GM19238 (cell line): ENCODE data around the gene SRSF7.
"Not testable (repeated sequence)": the region's sequence is repeated elsewhere in the genome, so short reads cannot be mapped to it uniquely, and the experiment has no call there.

ENCODE experiments used
- DNase-seq: peaks from one replicate; pipeline ENCODE4 v3.0.0; 2011; ENCODE audit warnings: low spot score; ENCODE audit not compliant: insufficient read length

The SRSF7 gene

DNA sequence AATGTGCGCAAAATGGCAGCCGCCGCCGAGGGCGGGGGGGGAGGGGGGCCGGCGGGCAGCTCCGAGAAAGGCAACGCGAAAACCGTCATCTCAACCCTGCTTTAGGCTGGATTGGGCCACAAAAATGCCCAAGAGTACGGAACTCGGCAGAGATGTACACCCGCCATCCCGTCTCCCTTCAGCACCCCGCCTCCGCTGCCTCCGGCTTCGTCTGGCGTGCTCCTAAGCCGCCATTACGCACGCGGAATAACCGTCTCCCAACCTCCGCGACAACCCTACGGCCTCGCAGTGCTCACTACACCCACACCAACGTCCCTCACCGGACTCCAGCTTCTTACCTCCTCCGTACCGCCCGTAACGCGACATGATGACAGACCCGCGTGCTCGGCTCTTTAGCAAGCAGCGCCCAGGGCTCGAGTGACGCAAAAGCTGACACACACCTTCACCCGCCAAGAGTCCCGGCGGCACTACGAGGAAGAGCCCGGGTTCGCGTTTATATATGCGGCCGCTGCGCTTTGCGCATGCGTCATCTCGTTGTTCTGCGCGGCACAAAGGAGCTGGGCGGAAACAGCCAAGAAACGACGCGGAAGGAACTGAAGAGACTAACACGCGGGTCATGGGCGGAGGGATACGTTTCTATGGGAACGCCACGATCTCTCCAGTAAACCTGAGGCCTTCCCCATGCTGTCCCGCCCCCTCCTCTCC is at the start of gene SRSF7:
TSS of gene SRSF7 (minus strand) at position 471 of the 705 bp plus-strand sequence. CDS start at position 366, 105 bp downstream.
- DNase-seq, result peak; percentile 94

DNA sequence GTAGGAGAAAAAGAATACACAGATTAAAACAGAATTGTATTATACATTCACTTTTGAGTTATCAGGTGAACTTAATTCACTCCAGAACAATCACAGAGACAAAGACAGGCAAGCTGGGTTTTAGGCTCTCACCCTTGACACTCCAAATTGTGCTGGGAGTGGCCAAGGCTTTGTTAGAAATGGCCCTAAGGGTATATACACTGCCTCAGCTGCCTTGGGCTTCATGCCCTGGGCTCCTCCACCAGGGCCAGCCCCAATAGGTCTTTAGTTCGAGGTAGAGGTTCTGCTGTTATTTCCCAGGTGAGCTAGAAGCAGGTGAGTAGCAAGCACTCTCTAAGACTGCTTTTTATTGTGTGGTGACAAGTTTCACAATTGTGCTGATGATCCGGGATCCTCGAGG is 46.8 kb upstream of the SRSF7 start:
- no peak for DNase-seq

DNA sequence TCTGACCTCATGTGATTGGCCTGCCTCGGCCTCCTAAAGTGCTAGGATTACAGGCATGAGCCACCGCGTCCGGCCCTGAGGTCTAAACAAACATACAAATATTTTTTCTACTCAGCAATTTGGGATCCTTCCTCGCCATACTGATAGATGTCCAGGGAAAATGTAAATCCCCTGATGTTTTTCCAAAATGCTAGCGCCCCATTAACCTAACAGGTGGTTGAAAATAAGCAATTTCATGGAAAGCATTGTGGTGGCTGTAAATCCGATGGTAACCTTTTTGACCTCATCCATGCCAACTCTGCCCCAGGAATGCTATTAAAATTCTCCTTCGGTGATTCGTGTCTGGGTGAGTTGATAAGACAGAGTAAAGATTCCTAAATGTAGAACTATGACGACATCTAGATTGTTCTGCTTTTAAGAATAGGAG is 46.1 kb upstream of the SRSF7 start:
- DNase-seq, result no peak

GRCh38 chr2:38795016-38795415 is 43.9 kb upstream of the SRSF7 start:
- not testable (repeated sequence) for DNase-seq

- DNase-seq, result no peak
Observed at GRCh38 chr2:38794235-38794946, 43.2 kb upstream of the SRSF7 start.

- no peak for DNase-seq
Observed at GRCh38 chr2:38793511-38793910, 42.4 kb upstream of the SRSF7 start.

- DNase-seq, result no peak
Observed at GRCh38 chr2:38792751-38793150, 41.6 kb upstream of the SRSF7 start.

- not testable (repeated sequence) for DNase-seq
Observed at GRCh38 chr2:38792321-38792720, 41.2 kb upstream of the SRSF7 start.

DNA sequence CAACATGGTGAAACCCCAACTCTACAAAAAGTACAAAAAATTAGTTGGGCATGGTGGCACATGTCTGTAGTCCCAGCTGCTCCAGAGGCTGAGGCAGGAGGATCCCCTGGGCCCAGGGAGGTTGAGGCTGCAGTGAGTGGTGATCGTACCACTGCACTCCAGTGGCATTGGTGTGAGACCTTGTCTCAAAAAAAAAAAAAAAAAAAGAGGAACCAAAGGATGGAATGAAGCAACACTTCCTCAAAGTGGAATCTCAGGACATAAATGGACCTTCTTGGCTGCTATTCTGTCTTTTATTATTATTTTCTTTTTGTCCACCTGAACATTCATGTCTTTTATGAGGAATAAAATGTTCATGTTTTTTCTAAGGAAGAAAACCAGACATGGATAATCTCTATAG is 40.6 kb upstream of the SRSF7 start:
- no peak for DNase-seq

- no peak for DNase-seq
Observed at GRCh38 chr2:38789691-38790090, 38.5 kb upstream of the SRSF7 start.

DNA sequence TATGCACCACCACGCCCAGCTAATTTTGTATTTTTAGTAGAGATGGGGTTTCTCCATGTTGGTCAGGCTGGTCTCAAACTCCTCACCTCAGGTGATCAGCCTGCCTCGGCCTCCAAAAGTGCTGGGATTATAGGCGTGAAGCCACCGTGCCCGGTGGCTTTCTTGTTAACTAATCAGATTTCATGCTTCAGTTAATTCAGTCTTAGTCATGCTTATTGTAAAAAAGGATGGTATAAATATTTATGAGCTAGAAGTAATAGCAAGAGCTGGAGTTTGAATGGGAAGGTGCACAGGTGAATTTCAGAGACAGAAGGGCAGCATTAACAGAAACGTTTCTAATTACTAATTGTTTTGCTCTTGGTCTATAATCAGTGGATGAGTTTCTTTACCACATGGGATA is 37.1 kb upstream of the SRSF7 start:
- no peak for DNase-seq

DNA sequence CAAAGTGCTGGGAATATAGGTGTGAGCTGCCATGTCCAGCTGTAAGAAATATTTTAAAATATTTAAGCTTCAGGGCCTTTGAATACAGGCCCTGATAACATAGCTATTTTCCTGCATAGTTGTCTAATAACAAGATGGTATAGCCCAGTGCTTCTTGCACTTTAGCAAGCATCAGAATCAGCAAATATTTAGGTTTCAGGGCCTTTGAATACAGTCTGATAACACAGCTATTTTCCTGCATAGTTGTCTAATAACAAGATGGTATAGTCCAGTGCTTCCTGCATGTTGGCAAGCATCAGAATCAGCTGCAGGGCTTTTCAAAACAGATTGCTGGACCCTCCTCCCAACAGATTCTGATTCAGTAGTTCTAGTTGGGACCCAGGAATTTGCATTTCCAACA is 32.4 kb upstream of the SRSF7 start:
- DNase-seq, result no peak

GRCh38 chr2:38778687-38779082 is 27.5 kb upstream of the SRSF7 start:
- no peak for DNase-seq

GRCh38 chr2:38776531-38776930 is 25.4 kb upstream of the SRSF7 start:
- no peak for DNase-seq

- DNase-seq, result no peak
Observed at GRCh38 chr2:38775921-38776225, 24.7 kb upstream of the SRSF7 start.

GRCh38 chr2:38775097-38775920 is 24.1 kb upstream of the SRSF7 start:
- DNase-seq, result no peak

DNA sequence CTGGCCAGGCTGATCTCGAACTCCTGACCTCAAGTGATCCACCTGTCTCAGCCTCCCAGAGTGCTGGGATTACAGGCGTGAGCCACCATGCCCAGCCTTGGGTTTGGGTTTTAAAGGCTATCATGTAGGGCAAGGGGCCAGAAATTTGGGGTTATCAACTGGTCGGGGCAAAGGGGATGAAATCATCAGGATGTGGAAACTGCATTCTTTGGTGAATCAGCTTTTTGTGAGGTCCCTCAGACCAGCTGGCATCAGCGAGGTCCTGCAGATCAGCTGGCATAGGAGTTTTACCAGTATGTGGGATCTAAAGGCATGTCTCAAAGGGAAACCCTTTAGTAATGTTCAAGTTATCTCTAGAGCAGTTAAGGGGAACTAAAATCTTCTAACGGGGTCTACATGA is 20.5 kb upstream of the SRSF7 start:
- no peak for DNase-seq

GRCh38 chr2:38765551-38765950 is 14.4 kb upstream of the SRSF7 start:
- no peak for DNase-seq

DNA sequence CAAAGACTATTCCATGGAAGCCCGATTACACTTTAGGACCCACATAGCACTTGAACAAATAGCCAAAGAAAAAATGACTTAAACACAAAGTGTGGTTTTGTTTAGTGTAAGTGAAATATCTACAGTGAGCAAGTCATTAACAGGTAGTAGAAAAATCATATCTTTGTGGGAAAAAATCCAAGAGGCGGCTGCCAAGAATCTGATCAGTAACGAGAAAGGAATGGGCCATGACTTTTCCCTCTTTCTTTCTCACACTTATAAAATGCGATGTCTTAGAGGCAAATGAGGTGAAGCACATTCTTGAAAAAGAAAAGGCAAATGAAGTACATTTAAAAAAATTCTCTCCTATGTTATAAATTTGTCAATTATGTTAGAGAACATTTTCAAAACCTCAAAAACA is 14.0 kb upstream of the SRSF7 start:
- DNase-seq, result no peak

DNA sequence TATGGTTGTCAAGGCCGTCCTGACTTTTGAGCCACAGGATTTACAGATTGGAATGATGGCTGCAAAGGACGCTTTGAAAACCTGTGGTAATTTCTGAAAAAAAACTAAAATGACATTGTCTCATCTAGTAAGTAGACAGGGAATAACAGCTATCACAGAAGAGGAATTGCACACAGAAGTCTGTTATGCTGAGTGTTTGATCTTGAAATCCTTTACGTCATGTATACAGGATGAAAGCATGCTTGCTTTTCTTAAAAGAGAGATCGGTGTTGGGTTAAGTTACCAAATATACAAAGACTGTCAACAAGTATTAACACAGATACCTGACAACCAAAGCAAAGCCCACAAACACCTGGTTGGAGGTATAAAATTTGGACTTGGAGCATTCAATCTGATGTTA is 12.6 kb upstream of the SRSF7 start:
- DNase-seq, result no peak

DNA sequence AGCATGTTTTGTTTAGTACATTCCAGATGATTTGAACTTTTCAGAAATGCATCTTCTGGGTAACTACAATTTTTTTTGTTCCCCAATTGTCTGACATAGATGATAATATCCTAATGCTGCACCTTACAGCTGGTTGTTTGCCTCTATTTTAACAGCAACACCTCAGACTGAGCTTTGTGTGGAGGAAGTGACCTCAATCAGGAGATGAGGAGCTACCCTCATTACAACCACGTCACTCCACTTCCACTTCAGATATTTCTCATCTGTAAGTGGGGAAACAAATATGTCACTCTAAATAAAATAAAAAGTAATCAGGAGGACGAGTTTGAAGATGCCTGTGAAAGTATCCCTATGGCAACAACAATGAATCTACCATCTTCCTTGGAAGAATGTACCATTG is 12.1 kb upstream of the SRSF7 start:
- no peak for DNase-seq

DNA sequence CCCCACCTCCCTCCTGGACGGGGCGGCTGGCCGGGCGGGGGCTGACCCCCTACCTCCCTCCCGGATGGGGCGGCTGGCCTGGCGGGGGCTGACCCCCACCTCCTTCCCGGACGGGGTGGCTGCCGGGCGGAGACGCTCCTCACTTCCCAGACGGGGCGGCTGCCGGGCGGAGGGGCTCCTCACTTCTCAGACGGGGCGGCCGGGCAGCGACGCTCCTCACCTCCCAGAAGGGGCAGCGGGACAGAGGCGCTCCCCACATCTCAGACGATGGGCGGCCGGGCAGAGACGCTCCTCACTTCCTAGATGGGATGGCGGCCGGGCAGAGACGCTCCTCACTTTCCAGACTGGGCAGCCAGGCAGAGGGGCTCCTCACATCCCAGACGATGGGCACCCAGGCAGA is 4.7 kb upstream of the SRSF7 start:
- DNase-seq, result not testable (repeated sequence)
